Right forelimb (tissue), 1 donor: ENCODE measurements around the gene POLDIP2.

Experiments used
- DNase-seq: peaks from one replicate; pipeline ENCODE4 v3.0.0-alpha.2; 2018

Gene POLDIP2

DNA sequence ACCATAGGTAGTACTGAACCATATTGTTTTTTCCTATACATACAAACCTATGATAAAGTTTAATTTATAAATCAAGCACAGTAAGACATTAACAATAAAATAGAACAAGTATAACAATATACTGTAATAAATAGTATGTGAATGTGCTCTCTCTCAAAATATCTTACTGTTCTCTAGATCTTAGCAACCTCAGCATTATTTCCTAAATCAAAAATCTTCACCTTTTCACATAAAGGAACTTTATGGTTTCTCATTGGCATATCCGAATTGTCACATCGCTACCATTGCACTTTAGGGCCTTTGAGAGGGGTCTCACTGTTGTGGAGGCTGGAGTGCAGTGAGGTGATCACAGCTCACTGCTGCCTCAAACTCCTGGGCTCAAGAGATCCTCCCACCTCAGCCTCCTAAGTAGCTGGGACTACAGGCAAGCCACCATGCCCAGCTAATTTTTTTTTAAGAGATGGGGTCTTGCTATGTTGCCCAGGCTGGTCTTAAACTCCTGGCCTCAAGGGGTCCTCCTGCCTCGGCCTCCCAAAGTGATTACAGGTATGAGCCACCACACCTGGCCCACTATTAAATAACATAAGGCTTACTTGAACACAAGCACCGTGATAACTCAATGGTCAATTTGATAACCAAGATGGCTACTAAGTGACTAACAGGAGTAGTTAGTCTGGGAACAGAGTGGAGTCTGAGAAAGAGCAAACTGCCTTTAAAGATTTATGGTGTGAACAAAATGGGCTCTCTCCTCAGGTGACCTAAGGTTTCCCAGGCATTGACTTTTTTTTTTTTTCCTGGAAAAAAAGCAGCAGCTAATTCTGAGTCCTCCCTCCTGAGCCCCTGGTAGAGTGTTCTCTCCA lies 41.3 kb downstream of the POLDIP2 start:
- no peak for DNase-seq

- no peak for DNase-seq
These were observed 43.5 kb downstream of the POLDIP2 start for GRCh38 chr17:28313841-28314240.

GRCh38 chr17:28306954-28307401 lies 50.3 kb downstream of the POLDIP2 start:
- no peak for DNase-seq

- no peak for DNase-seq
These were observed 58.9 kb downstream of the POLDIP2 start for GRCh38 chr17:28298449-28298848.
